ENCODE results near the gene EIF4EBP2. TPM values are rescaled to one million over a fixed set of nuclear protein-coding genes. Genes with fewer than 3 reads are reported as not detected.

The EIF4EBP2 gene
- total and polyA plus RNA-seq, 2 experiments from 2014 or later, result 42.0 to 131 TPM

DNA sequence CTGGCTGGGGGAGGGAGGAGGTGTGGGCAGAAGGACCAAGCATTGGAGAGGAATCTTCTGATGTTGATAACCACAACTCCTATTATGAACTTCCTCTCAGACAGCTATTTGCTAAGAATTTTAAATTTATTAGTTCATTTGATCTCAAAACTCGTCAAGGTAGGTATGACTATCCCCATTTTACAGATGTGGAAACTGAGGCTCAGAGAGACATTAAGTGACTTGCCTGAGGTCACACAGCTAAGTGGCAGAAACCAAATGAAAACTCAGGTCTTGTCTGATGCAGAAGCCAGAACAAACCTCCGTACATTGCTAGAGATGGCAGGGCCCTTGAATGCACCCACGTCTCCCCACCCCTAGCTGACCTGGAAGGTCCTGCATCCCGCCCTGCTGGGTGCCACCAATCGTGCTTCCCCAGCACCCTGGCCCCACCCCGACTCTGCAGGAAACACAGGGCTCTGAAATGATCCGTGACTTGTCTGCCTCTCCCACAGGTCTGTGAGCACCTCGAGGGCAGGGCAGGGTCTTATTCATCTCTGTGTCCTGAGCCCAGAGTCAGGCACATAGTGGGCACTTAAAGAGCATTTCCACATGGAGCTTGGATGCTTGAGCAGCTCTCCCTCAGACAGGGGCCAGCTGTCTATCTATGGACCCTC is 69.0 kb downstream of the EIF4EBP2 start:
- H4K20me1 ChIP-seq (replicated peaks; ENCODE audit: insufficient read depth), result no peaks in the 10 kb centered on the region

More for the DNA sequence above, 69.0 kb downstream of the EIF4EBP2 start:
- H3K27me3 Mint-ChIP-seq (ENCODE audit: insufficient read depth, low read depth, poor library complexity), result peaks cover 26% of the 10 kb centered on the region
- no peaks in the 10 kb centered on the region for H3K9me2 ChIP-seq (ENCODE audit: insufficient read depth)
- TF ChIP-seq, protein P1, sequence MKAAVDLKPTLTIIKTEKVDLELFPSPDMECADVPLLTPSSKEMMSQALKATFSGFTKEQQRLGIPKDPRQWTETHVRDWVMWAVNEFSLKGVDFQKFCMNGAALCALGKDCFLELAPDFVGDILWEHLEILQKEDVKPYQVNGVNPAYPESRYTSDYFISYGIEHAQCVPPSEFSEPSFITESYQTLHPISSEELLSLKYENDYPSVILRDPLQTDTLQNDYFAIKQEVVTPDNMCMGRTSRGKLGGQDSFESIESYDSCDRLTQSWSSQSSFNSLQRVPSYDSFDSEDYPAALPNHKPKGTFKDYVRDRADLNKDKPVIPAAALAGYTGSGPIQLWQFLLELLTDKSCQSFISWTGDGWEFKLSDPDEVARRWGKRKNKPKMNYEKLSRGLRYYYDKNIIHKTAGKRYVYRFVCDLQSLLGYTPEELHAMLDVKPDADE (IDR thresholded peaks at IDR 0.05), result no peak
- TF ChIP-seq ZNF114 (CRISPR knock-in tag; IDR thresholded peaks at IDR 0.05) (no peak), EZH2 (IDR thresholded peaks at IDR 0.05; ENCODE audit: low read depth, unreplicated experiment) (no peak), STAT1 (IDR thresholded peaks at IDR 0.05; ENCODE audit: unreplicated experiment) (no peak), NANOG (IDR thresholded peaks at IDR 0.05; ENCODE audit: borderline replicate concordance) (no peak), POLR2AphosphoS5 (IDR thresholded peaks at IDR 0.05; ENCODE audit: low read depth) (no peak), ZNF331 (CRISPR knock-in tag; IDR thresholded peaks at IDR 0.05; ENCODE audit: low read depth) (no peak), EZH2phosphoT487 (IDR thresholded peaks at IDR 0.05; ENCODE audit: unreplicated experiment) (no peak), JUNB (IDR thresholded peaks at IDR 0.05; ENCODE audit: unreplicated experiment) (no peak)
- TF ChIP-seq, protein P2, sequence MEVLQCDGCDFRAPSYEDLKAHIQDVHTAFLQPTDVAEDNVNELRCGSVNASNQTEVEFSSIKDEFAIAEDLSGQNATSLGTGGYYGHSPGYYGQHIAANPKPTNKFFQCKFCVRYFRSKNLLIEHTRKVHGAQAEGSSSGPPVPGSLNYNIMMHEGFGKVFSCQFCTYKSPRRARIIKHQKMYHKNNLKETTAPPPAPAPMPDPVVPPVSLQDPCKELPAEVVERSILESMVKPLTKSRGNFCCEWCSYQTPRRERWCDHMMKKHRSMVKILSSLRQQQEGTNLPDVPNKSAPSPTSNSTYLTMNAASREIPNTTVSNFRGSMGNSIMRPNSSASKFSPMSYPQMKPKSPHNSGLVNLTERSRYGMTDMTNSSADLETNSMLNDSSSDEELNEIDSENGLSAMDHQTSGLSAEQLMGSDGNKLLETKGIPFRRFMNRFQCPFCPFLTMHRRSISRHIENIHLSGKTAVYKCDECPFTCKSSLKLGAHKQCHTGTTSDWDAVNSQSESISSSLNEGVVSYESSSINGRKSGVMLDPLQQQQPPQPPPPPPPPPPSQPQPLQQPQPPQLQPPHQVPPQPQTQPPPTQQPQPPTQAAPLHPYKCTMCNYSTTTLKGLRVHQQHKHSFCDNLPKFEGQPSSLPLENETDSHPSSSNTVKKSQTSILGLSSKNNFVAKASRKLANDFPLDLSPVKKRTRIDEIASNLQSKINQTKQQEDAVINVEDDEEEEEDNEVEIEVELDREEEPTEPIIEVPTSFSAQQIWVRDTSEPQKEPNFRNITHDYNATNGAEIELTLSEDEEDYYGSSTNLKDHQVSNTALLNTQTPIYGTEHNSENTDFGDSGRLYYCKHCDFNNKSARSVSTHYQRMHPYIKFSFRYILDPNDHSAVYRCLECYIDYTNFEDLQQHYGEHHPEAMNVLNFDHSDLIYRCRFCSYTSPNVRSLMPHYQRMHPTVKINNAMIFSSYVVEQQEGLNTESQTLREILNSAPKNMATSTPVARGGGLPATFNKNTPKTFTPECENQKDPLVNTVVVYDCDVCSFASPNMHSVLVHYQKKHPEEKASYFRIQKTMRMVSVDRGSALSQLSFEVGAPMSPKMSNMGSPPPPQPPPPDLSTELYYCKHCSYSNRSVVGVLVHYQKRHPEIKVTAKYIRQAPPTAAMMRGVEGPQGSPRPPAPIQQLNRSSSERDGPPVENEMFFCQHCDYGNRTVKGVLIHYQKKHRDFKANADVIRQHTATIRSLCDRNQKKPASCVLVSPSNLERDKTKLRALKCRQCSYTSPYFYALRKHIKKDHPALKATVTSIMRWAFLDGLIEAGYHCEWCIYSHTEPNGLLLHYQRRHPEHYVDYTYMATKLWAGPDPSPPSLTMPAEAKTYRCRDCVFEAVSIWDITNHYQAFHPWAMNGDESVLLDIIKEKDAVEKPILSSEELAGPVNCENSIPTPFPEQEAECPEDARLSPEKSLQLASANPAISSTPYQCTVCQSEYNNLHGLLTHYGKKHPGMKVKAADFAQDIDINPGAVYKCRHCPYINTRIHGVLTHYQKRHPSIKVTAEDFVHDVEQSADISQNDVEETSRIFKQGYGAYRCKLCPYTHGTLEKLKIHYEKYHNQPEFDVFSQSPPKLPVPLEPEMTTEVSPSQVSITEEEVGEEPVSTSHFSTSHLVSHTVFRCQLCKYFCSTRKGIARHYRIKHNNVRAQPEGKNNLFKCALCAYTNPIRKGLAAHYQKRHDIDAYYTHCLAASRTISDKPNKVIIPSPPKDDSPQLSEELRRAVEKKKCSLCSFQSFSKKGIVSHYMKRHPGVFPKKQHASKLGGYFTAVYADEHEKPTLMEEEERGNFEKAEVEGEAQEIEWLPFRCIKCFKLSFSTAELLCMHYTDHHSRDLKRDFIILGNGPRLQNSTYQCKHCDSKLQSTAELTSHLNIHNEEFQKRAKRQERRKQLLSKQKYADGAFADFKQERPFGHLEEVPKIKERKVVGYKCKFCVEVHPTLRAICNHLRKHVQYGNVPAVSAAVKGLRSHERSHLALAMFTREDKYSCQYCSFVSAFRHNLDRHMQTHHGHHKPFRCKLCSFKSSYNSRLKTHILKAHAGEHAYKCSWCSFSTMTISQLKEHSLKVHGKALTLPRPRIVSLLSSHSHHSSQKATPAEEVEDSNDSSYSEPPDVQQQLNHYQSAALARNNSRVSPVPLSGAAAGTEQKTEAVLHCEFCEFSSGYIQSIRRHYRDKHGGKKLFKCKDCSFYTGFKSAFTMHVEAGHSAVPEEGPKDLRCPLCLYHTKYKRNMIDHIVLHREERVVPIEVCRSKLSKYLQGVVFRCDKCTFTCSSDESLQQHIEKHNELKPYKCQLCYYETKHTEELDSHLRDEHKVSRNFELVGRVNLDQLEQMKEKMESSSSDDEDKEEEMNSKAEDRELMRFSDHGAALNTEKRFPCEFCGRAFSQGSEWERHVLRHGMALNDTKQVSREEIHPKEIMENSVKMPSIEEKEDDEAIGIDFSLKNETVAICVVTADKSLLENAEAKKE (CRISPR knock-in tag; IDR thresholded peaks at IDR 0.05), result no peak
- TF ChIP-seq, protein P3, sequence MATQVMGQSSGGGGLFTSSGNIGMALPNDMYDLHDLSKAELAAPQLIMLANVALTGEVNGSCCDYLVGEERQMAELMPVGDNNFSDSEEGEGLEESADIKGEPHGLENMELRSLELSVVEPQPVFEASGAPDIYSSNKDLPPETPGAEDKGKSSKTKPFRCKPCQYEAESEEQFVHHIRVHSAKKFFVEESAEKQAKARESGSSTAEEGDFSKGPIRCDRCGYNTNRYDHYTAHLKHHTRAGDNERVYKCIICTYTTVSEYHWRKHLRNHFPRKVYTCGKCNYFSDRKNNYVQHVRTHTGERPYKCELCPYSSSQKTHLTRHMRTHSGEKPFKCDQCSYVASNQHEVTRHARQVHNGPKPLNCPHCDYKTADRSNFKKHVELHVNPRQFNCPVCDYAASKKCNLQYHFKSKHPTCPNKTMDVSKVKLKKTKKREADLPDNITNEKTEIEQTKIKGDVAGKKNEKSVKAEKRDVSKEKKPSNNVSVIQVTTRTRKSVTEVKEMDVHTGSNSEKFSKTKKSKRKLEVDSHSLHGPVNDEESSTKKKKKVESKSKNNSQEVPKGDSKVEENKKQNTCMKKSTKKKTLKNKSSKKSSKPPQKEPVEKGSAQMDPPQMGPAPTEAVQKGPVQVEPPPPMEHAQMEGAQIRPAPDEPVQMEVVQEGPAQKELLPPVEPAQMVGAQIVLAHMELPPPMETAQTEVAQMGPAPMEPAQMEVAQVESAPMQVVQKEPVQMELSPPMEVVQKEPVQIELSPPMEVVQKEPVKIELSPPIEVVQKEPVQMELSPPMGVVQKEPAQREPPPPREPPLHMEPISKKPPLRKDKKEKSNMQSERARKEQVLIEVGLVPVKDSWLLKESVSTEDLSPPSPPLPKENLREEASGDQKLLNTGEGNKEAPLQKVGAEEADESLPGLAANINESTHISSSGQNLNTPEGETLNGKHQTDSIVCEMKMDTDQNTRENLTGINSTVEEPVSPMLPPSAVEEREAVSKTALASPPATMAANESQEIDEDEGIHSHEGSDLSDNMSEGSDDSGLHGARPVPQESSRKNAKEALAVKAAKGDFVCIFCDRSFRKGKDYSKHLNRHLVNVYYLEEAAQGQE (IDR thresholded peaks at IDR 0.05; ENCODE audit: unreplicated experiment), result no peak
- TF ChIP-seq, protein P4, sequence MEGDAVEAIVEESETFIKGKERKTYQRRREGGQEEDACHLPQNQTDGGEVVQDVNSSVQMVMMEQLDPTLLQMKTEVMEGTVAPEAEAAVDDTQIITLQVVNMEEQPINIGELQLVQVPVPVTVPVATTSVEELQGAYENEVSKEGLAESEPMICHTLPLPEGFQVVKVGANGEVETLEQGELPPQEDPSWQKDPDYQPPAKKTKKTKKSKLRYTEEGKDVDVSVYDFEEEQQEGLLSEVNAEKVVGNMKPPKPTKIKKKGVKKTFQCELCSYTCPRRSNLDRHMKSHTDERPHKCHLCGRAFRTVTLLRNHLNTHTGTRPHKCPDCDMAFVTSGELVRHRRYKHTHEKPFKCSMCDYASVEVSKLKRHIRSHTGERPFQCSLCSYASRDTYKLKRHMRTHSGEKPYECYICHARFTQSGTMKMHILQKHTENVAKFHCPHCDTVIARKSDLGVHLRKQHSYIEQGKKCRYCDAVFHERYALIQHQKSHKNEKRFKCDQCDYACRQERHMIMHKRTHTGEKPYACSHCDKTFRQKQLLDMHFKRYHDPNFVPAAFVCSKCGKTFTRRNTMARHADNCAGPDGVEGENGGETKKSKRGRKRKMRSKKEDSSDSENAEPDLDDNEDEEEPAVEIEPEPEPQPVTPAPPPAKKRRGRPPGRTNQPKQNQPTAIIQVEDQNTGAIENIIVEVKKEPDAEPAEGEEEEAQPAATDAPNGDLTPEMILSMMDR (conservative IDR thresholded peaks at IDR 0.05; ENCODE audit: low read depth in 2 of 2), result no peak
- peaks cover 10% of the 10 kb centered on the region for H3K4me1 ChIP-seq (ENCODE audit: insufficient read depth)
- H3K27ac ChIP-seq (ENCODE audit: low read depth), result no peak overlapping the region
- H3K4me2 ChIP-seq, result no peak overlapping the region
- ATAC-seq (no peak), DNase-seq (ENCODE audit: low spot score) (no peak)
- H3K27me3 ChIP-seq (ENCODE audit: insufficient read depth), result 0 out of 2 replicates have a peak, but pooled peaks cover 3% of the 10 kb centered on the region
- no peaks in the 10 kb centered on the region for H3K79me2 ChIP-seq (replicated peaks; ENCODE audit: insufficient read depth)
- H3K4me3 Mint-ChIP-seq, result no peak overlapping the region
- H3F3A ChIP-seq (replicated peaks; ENCODE audit: low read depth), result peaks cover 4% of the 10 kb centered on the region; the same call in 1 of the 2 replicates
- no peaks in the 10 kb centered on the region for H3K36me3 Mint-ChIP-seq (ENCODE audit: low read depth)
- no peaks in the 10 kb centered on the region for H3K9me3 Mint-ChIP-seq
- no peaks in the 10 kb centered on the region for H3K36me3 ChIP-seq (ENCODE audit: insufficient read depth)
- H3K4me1 Mint-ChIP-seq, result peaks cover 17% of the 10 kb centered on the region
- H2AFZ ChIP-seq, result no peak overlapping the region
- H3K27ac Mint-ChIP-seq, result no peak overlapping the region
- no peak overlapping the region for H3K4me3 ChIP-seq
